ENCODE results near the gene FURIN.
"Not testable (repeated sequence)": the region's sequence is repeated elsewhere in the genome, so short reads cannot be mapped to it uniquely, and the experiment has no call there.

FURIN gene

DNA sequence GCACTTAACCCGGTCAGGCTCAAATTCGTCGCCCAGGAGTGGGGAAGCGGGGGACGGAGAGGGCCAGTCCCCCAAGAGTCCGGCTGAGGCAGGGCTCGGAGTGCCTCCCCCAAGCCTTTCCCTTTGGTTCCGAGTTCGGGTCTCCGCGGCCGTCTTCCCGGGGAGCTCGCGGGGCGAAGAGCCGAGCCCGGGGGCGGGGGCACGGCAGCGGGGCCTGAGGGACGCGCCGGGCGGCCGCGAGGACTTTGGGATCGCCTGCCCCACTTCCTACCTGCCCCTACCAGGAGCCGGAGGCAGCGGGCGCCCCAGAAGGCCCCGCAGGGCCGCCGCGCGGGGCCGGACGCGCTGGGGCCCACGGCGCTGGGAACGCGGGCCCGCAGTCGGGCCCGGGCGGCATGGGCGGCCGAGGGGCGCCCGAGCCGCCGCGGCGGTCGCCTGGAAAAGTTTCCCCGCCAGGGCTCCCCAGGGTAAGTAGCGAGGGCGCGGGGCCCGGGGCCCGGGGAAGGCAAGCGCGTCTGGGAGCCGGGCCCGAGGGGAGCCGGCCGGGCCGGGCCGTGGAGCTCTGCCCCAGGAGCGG lies 2.8 kb downstream of the FURIN start:
- DNase-seq = peak; percentile 71

- DNase-seq = peak; percentile 56
Observed at GRCh38 chr15:90871716-90872485, 3.5 kb downstream of the FURIN start.

DNA sequence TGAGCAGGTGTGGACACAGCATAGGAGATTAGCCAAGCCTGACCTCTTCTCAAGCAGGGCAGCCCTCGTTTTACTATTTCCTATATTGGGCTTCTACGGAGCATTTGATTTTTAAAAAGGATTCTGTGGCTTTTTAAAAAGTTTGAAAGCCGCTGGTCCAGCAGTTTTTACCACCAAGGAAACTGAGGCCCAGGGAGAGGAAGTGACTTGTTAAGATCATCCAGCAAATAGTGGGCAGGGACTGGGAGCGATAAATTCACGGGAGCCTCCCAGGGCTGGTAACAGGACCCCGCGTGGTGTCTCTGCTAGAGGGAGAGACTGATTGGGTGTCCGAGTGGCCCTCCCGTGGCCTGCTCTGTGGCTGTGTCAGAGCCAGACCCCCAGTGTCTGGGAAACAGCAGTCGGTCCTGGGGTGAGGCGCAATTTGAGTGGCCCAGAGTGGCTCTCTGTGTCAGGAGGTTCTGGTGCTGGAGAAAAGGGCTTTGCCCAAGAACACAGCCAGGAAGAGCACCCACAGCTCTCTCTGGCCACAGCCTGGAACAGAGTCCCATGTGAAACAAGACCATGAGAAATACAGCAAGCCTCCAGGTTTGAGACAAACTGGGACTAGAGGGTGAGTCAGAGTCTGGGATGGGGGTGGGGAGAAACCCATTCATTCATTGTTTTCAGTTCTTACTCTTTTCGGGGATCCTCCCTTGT lies 4.2 kb downstream of the FURIN start:
- no peak for DNase-seq

DNA sequence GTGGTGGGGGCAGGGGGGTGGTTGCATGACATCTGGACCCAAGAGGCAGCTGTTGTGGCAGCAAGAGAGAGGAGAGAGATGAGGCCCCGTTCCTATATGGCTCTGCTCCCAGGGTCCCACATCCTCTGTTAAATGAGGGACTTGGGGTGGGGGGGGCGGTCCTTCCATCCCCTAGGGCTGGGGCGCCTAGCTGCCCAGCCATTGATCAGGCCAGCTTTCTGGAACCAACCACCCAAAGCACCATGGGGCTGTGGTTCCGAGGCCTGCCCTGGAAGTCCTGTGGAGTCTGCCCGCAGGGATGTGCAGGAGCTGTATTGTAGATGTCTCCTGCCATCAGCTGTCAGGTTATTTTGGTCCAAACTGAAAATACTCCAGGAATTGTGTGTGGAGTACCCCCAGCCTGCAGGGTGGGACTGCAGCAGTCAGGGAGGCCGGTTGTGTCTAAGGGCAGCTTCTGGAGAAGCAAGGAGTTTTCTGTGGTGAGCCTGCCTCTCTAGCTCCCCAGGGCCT lies 5.2 kb downstream of the FURIN start:
- no peak for DNase-seq

- peak; percentile 50 for DNase-seq
Observed at GRCh38 chr15:90873998-90874605, 5.7 kb downstream of the FURIN start.

- not testable (repeated sequence) for DNase-seq
Observed at GRCh38 chr15:90874986-90875385, 6.6 kb downstream of the FURIN start.

DNA sequence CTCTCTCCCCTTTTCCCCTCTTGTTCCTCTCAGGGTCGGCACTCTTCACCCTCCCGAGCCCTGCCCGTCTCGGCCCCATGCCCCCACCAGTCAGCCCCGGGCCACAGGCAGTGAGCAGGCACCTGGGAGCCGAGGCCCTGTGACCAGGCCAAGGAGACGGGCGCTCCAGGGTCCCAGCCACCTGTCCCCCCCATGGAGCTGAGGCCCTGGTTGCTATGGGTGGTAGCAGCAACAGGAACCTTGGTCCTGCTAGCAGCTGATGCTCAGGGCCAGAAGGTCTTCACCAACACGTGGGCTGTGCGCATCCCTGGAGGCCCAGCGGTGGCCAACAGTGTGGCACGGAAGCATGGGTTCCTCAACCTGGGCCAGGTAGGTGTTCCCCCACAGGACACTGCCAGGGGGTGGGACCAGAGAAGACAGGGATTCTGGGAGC lies 7.2 kb downstream of the FURIN start:
- no peak for DNase-seq

DNA sequence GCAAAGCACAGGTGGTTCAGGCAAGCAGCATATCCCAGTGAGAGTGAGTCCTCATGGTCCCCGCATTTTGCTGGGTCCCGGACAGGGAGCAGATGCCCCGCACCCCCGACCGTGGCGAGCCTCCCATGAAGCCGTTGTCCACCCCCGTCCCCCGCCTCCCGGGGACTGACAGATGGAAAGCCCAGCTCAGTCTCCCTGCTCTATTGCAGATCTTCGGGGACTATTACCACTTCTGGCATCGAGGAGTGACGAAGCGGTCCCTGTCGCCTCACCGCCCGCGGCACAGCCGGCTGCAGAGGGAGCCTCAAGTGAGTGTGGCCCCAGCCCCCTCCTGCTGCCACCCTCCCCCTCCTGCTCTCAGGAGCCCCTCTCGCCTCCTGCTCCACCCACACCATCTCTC lies 7.7 kb downstream of the FURIN start:
- no peak for DNase-seq

GRCh38 chr15:90876512-90877170 lies 8.3 kb downstream of the FURIN start:
- no peak for DNase-seq

GRCh38 chr15:90877315-90877714 lies 8.9 kb downstream of the FURIN start:
- DNase-seq = no peak

GRCh38 chr15:90877996-90878395 lies 9.6 kb downstream of the FURIN start:
- no peak for DNase-seq

- no peak for DNase-seq
Observed at GRCh38 chr15:90878660-90879059, 10.3 kb downstream of the FURIN start.

DNA sequence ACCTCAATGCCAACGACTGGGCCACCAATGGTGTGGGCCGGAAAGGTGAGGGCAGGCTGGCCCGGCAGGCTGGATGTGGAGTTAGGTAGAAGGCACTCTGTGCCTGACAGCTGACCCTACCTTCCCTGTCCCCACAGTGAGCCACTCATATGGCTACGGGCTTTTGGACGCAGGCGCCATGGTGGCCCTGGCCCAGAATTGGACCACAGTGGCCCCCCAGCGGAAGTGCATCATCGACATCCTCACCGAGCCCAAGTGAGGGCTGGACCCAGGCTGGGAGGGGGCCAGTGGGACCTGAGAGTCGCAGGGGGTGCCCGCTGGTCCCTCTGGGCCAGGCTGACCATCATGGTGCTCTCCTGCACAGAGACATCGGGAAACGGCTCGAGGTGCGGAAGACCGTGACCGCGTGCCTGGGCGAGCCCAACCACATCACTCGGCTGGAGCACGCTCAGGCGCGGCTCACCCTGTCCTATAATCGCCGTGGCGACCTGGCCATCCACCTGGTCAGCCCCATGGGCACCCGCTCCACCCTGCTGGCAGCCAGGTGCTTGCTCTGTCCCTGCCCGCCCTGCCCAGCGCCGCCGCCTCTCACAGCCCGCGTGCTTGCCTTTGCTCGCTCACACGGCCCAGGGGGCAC lies 11.5 kb downstream of the FURIN start:
- no peak for DNase-seq

GRCh38 chr15:90880381-90881145 lies 12.2 kb downstream of the FURIN start:
- no peak for DNase-seq

GRCh38 chr15:90881181-90881977 lies 13.0 kb downstream of the FURIN start:
- no peak for DNase-seq

DNA sequence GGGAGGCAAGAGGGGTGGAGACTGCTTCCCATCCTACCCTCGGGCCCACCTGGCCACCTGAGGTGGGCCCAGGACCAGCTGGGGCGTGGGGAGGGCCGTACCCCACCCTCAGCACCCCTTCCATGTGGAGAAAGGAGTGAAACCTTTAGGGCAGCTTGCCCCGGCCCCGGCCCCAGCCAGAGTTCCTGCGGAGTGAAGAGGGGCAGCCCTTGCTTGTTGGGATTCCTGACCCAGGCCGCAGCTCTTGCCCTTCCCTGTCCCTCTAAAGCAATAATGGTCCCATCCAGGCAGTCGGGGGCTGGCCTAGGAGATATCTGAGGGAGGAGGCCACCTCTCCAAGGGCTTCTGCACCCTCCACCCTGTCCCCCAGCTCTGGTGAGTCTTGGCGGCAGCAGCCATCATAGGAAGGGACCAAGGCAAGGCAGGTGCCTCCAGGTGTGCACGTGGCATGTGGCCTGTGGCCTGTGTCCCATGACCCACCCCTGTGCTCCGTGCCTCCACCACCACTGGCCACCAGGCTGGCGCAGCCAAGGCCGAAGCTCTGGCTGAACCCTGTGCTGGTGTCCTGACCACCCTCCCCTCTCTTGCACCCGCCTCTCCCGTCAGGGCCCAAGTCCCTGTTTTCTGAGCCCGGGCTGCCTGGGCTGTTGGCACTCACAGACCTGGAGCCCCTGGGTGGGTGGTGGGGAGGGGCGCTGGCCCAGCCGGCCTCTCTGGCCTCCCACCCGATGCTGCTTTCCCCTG lies 13.8 kb downstream of the FURIN start:
- no peak for DNase-seq

DNA sequence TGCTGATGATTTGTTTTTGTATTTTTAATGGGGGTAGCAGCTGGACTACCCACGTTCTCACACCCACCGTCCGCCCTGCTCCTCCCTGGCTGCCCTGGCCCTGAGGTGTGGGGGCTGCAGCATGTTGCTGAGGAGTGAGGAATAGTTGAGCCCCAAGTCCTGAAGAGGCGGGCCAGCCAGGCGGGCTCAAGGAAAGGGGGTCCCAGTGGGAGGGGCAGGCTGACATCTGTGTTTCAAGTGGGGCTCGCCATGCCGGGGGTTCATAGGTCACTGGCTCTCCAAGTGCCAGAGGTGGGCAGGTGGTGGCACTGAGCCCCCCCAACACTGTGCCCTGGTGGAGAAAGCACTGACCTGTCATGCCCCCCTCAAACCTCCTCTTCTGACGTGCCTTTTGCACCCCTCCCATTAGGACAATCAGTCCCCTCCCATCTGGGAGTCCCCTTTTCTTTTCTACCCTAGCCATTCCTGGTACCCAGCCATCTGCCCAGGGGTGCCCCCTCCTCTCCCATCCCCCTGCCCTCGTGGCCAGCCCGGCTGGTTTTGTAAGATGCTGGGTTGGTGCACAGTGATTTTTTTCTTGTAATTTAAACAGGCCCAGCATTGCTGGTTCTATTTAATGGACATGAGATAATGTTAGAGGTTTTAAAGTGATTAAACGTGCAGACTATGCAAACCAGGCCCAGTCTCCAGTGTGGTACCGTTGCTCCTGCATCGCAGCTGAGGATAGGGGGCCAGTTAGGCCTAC lies 14.6 kb downstream of the FURIN start:
- no peak for DNase-seq

- no peak for DNase-seq
Observed at GRCh38 chr15:90883526-90883975, 15.2 kb downstream of the FURIN start.

All from eye (tissue), 1 donor.